HepG2 (cell line): ENCODE results near the gene LIPC. TPM values are rescaled to one million over a fixed set of nuclear protein-coding genes. Genes with fewer than 3 reads are reported as not detected.
A peak's percentile ranks its signal among the peaks of the same experiment; 100 is the strongest.

Experiments
- ARNT2 ChIP-seq: sonication (generic); formaldehyde crosslinking; IDR thresholded peaks from 2 replicates; pipeline ENCODE4 v1.8.0; 2022; ENCODE audit warnings: mild to moderate bottlenecking, low read depth, missing genetic modification reagents, moderate library complexity
- ETS1 ChIP-seq: sonication (generic); formaldehyde crosslinking; IDR thresholded peaks from 2 replicates; pipeline ENCODE4 v1.4.0; 2020; ENCODE audit warnings: missing genetic modification reagents
- FOXA1 ChIP-seq, 2 experiments: fragments of 450-650 bp in 1 of 2; sonication (generic) in 1 of 2; formaldehyde crosslinking in 1 of 2; IDR thresholded peaks; 2 replicates each; pipeline versions ENCODE4 v1.4.0 to v1.6.1; 2016 to 2020; ENCODE audit warnings: missing genetic modification reagents in 1 of 2
- FOXC1 ChIP-seq: sonication (generic); formaldehyde crosslinking; IDR thresholded peaks from 2 replicates; pipeline ENCODE4 v1.8.0; 2022; ENCODE audit warnings: mild to moderate bottlenecking, missing genetic modification reagents, borderline replicate concordance
- HIC2 ChIP-seq: sonication (generic); formaldehyde crosslinking; IDR thresholded peaks from 2 replicates; pipeline ENCODE4 v1.9.0; 2022; ENCODE audit warnings: low read depth, missing genetic modification reagents
- IRF2 ChIP-seq: IDR thresholded peaks from 2 replicates; pipeline ENCODE4 v1.6.1; 2018; ENCODE audit warnings: missing genetic modification reagents, missing compliant biosample characterization
- MTA1 ChIP-seq: sonication (generic); formaldehyde crosslinking; IDR thresholded peaks from 2 replicates; pipeline ENCODE4 v1.4.0; 2020; ENCODE audit warnings: missing genetic modification reagents, mild to moderate bottlenecking, borderline replicate concordance
- MXD1 ChIP-seq: sonication (generic); formaldehyde crosslinking; IDR thresholded peaks from 2 replicates; pipeline ENCODE4 v1.4.0; 2020; ENCODE audit warnings: mild to moderate bottlenecking, missing genetic modification reagents
- PHF5A ChIP-seq: IDR thresholded peaks from one replicate; pipeline ENCODE4 v1.6.1; 2018; ENCODE audit warnings: low read depth, missing genetic modification reagents; ENCODE audit not compliant: unreplicated experiment
- POLR2AphosphoS5 ChIP-seq: IDR thresholded peaks from 2 replicates; pipeline ENCODE4 v1.6.1; 2012; ENCODE audit warnings: low read depth, low read length
- UBTF ChIP-seq: sonication (generic); formaldehyde crosslinking; IDR thresholded peaks from 2 replicates; pipeline ENCODE4 v1.4.0; 2020; ENCODE audit warnings: mild to moderate bottlenecking, missing genetic modification reagents
- USF2 ChIP-seq, 2 experiments: sonication (generic) in 1 of 2; formaldehyde crosslinking in 1 of 2; IDR thresholded peaks; 2 replicates each; pipeline versions ENCODE4 v1.5.1 to v1.6.1; 2011 to 2020; ENCODE audit warnings: borderline replicate concordance in 1 of 2, low read depth in 1 of 2, low read length in 1 of 2, mild to moderate bottlenecking in 1 of 2, missing genetic modification reagents in 1 of 2, moderate library complexity in 1 of 2
- ZNF12 ChIP-seq: sonication (generic); formaldehyde crosslinking; IDR thresholded peaks from 2 replicates; pipeline ENCODE4 v1.5.0; 2020; ENCODE audit warnings: missing genetic modification reagents
- ZNF18 ChIP-seq: sonication (generic); formaldehyde crosslinking; IDR thresholded peaks from 2 replicates; pipeline ENCODE4 v1.8.0; 2022; ENCODE audit warnings: mild to moderate bottlenecking, missing genetic modification reagents; ENCODE audit not compliant: insufficient replicate concordance
- ZNF225 ChIP-seq: sonication (generic); formaldehyde crosslinking; IDR thresholded peaks from 2 replicates; pipeline ENCODE4 v1.4.0; 2020; ENCODE audit warnings: mild to moderate bottlenecking, missing genetic modification reagents
- ZNF782 ChIP-seq: sonication (generic); formaldehyde crosslinking; IDR thresholded peaks from 2 replicates; pipeline ENCODE4 v1.4.0; 2020; ENCODE audit warnings: missing genetic modification reagents, mild to moderate bottlenecking, borderline replicate concordance
- ZNF839 ChIP-seq: sonication (generic); formaldehyde crosslinking; IDR thresholded peaks from 2 replicates; pipeline ENCODE4 v1.4.0; 2020; ENCODE audit warnings: missing genetic modification reagents, mild to moderate bottlenecking, borderline replicate concordance
- polyA plus RNA-seq, 8 experiments: library from polyadenylated mRNA; depleted of rRNA in 3 of 8; stranded (reverse) in 7 of 8; unstranded in 1 of 8; fragments of >200 nt; fragmentation: Illumina TruSeq in 4 of 8; extraction: Trizol in 4 of 8; gene quantifications; 2 replicates each; pipeline versions ENCODE4 v1.2.1 to v1.2.3, GENCODE V29; 2011 to 2016; ENCODE audit warnings: low read depth in 4 of 8, missing spikeins in 1 of 8, mixed read lengths in 1 of 8; ENCODE audit not compliant: insufficient read depth in 1 of 8
- total RNA-seq, 5 experiments: library from RNA; depleted of rRNA; stranded (reverse); fragments of >200 nt; fragmentation: Illumina TruSeq; extraction: Trizol; gene quantifications; 2 replicates each; pipeline ENCODE4 v1.2.3, GENCODE V29; 2016; ENCODE audit warnings: low read depth in 1 of 5

Gene LIPC
- total and polyA plus RNA-seq, 2 of the 13 experiments (the other 11 are each of a cell fraction or from before 2014, with no cell fraction given), result 26.0 to 38.0 TPM

- TF ChIP-seq ZNF782 (0 out of 2 replicates have a peak, but pooled peaks have one; percentile 43), USF2 (IDR thresholded peaks at IDR 0.05; ENCODE audit: low read depth, low read length) (no peak), USF2 (CRISPR knock-in tag; IDR thresholded peaks at IDR 0.05; ENCODE audit: borderline replicate concordance) (no peak), PHF5A (CRISPR knock-in tag) (no peak), HIC2 (CRISPR knock-in tag) (0 out of 2 replicates have a peak, but pooled peaks have one; percentile 59), ZNF225 (no peak), FOXC1 (CRISPR knock-in tag) (no peak), POLR2AphosphoS5 (no peak; the same call in 1 of the 2 replicates), ZNF18 (CRISPR knock-in tag) (no peak), ZNF12 (CRISPR knock-in tag) (0 out of 2 replicates have a peak, but pooled peaks have one; percentile 20), ZNF839 (CRISPR knock-in tag) (no peak), MTA1 (CRISPR knock-in tag) (0 out of 2 replicates have a peak, but pooled peaks have one; percentile 28), IRF2 (CRISPR knock-in tag) (0 out of 2 replicates have a peak, but pooled peaks have one; percentile 16), ARNT2 (0 out of 2 replicates have a peak, but pooled peaks have one; percentile 36), UBTF (CRISPR knock-in tag) (0 out of 2 replicates have a peak, but pooled peaks have one; percentile 25), FOXA1 (IDR thresholded peaks at IDR 0.05) (no peak), FOXA1 (CRISPR knock-in tag; IDR thresholded peaks at IDR 0.05) (0 out of 2 replicates have a peak, but pooled peaks have one; percentile 39), MXD1 (no peak), ETS1 (CRISPR knock-in tag) (no peak)
Measured at GRCh38 chr15:58476525-58477162, 44.9 kb downstream of the LIPC start (continued).
